HG02884 (cell line): ENCODE measurements around the gene PCDH1.

Experiments
- ATAC-seq: cut with Tn5 transposase; IDR thresholded peaks from one replicate; pipeline ENCODE4 v1.9.1; 2021; ENCODE audit warnings: mild to moderate bottlenecking, moderate library complexity; ENCODE audit not compliant: unreplicated experiment

Gene PCDH1

DNA sequence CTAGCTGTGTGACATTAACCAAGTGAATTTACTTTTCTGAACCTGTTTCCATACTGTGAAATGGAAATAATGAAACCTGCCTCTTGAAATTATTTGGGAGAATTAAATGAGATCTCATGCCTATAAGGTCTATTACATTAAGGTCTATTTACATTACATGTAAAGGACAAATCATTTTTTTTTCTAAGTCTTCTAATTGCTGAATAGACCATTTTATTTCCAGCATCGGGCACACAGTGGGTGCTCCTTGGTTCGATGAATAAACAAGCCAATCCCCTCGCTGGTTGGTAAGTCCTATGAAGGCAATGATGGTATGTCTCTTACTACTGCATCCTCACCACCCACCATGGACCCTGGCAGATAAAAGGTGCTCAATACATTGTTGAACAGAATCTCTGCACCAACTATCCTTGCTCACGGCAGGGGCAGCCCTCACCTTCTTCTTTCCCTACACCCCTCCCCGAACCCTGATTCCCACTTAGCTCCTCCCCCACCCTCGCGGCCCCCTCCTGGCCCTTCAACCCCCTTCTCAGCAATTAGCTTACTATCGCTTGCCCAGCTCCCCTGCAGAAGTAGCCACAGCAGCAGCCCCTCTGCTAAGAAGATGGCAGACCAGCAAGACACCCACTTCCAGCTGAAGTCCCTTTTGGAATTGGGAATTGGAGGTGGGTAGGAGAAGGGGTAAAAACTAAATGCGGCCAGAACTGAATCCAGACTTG is 3.0 kb downstream of the PCDH1 start:
- ATAC-seq, result no peak

DNA sequence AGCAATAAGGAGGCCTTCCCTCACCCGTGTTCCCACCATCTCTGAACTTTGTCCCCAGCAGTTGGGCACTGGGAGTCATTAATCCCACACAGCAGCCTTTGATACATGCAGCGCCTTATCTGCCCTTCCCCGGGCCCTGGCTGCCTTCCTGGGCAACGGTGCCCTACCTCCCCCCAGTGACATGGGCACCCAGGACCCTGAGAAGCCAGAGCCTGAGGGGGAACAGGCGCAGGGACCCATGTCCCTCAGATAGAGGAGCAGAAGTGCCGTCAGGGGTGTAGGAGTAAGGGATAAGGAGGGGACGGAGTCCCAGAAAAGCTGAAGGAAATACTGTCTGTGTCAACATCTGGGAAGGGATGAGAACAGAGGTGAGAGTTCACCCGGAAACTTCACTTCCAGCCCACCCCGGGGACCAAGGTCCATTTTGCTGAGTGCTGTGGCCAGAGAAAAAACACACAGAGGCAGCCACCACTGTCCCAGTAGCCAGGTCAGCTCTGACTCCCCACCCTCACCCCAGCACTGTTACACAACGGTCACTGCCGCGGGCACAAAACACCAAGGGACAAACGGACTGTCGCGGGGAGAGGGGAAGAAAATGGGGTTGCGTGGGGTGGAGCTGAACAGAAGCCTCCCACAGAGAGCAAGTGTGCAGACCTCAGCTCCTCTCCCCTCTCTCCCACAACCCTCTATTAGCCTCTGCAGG is 3.8 kb downstream of the PCDH1 start:
- no peak for ATAC-seq

DNA sequence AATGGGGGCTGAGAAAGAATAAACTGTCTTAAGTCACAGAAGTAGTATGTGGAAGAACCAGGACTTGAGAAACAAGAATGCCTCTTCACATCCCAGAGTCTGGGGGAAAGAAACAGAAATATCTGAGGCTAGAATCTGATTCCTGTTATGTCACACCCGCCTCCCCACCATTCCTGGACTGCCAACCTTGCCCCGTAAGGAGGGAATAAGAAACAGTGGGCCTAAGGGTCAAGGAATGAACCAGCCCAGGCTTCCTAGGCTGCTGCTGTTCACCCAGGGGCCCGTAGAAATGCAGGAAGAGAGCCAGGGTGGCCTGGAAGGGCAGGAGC is 4.3 kb downstream of the PCDH1 start:
- ATAC-seq, result no peak

DNA sequence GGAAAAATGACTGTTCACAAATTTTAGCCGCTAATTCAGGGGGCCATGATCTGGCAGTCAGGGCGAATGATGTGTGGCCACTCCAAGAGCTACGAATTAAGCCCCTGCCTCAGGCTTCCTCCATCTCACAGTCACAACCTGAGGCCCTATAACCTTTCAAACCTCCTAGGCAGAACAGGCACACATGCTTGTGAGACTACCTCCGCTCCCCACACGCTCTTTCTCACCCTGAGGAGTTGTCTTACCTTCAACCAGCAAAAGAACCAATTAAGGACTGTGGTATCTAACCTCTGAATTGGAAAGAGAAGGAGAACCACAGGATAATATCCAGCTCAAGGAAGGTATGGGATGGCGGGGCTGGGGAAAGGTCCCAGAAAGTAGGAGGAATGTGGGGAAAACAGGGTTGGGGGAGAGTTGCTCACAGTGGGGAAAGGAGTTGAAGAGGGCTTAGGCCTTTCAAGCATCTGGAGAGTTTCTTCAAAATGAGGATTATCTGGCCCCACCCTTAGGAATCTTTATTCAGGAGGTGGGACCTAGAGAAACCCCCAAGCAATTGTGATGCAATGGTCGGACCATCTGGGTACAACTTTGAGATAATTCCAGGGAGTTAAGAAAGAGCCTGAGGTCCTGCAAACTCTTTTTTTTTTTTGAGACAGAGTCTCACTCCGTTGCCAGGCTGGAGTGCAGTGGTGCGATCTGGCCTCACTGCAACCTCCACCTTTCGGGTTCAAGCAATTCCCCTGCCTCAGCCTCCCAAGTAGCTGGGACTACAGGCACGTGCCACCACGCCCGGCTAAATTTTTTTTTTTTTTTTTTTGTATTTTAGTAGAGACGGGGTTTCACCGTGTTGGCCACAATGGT is 5.5 kb downstream of the PCDH1 start:
- ATAC-seq, result no peak

DNA sequence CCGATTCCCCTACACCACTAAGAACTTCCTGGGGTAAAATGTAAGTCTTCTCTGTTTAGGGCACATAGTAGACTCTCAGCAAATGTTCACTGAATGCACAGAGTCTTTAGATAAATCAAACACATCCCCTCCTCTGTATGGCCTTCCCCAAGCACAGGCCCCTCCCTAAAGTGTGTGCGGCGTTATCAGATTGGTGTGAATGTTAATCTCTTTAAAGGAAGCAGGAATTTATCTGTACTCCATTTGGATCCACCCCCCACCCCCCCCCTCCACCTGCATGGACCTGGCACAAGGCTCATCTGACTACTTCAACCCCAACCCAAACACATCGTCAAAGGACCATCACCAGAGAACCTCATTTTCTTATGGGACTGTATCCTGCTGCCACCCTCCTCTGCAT is 6.3 kb downstream of the PCDH1 start:
- no peak for ATAC-seq

DNA sequence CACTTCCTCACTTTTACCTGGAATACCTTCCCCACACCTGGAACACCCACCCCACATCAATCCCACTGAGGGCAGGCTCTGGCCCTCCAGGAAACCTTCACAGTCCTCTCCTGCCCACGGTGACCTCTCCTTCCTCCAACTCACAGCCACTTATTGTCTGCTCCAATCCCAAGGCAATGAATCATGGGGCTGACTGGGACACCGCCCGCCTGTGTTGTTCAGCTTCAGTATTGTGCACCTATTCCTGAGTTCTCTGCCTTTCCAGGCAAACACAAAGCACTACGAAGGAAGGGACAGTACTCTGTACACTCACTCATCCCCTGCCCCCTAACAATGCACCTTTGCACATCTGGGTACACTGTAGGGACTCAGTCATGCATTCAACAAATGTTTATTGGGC is 7.3 kb downstream of the PCDH1 start:
- ATAC-seq, result no peak

DNA sequence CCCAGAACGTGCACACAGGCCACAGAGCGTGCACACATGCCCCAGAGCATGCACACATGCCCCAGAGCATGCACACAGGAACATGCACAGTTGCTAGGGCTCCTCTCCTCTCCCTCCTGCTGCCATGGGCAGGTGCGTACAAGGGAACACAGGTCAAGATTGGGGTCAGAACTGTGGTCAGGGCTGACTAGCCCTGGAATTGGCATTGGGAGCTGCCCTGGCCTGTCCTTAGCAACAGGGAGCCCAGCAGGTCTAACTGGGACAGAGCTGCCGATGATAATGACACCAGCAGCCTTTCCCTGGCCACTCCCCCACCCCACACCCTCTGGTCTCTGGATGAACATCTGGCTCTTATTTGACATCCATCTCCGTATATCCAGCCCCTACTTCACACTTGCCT is 8.0 kb downstream of the PCDH1 start:
- no peak for ATAC-seq

DNA sequence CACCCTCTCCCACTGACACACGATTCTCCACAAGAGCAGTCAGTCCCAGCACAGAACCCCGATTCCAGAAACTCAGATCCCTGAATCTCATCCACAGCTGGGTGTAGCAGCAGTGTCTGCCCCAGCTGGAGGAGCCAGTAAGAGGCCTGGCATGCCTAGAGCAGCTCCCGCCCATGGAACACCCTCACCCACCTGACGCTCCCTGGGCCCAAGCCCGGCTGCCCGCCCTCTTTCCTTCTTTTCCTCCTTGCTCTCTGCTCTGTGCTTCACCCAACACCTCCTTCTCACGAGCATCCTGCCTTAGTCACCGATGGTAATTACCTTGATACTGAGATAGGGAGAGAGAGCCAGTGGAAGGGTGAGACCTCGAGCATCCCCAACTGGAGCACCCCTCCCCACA is 8.7 kb downstream of the PCDH1 start:
- no peak for ATAC-seq

DNA sequence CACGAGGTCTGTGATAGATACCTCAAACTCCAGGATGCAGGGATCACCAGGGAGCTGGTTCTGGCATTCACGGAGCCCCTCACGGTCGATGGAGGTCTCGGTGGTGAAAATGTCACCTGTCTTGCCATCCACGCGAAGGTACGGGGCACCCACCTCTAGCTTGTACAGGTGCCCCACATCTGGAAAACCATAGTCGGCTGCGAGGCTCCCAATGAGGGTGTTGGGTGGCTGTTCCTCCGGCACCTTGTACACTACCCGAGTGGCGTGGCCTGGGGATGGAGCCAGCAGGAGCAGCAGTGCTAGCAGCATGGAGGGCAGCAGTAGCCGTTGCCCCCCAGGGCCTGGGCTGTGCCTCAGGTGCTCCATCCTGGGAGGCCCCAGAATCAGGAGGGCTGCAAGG is 9.2 kb downstream of the PCDH1 start:
- ATAC-seq, result no peak

DNA sequence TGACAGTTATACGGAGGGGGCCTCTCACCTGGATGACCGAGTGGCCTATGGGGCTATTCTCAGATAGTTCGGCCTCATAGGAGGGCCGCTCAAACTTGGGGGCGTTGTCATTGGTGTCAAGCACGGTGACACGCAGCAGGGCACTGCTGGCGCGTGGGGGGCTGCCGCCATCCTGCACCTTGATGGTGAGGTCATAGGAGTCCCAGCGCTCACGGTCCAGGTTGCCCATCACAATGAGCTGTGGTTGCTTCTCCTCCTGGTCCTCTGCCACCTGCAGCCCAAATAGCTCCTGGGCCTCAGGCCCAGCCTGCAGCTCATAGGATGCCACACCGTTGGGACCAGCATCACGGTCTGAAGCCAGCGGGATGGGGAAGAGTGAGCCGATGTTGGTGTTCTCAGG is 9.7 kb downstream of the PCDH1 start:
- no peak for ATAC-seq

DNA sequence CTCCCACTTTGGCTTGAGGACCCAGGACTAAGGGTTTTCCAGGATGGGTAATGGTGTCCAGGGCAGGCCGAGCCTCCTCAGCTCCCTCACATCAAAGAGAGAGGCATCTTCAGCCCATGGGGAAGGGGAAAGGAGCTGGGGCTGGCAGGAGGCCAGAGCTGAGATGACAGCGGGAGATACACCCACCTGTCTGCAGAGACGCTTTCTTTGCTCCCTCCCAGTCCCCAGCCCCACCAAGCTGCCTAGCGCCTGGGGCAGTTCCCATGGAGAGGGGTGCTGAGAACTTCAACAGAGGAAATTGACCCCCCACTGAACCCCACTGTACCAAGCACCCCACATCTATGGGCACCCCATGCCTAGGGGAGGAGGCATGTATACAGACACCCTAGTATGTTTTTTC is 10.6 kb downstream of the PCDH1 start:
- no peak for ATAC-seq

DNA sequence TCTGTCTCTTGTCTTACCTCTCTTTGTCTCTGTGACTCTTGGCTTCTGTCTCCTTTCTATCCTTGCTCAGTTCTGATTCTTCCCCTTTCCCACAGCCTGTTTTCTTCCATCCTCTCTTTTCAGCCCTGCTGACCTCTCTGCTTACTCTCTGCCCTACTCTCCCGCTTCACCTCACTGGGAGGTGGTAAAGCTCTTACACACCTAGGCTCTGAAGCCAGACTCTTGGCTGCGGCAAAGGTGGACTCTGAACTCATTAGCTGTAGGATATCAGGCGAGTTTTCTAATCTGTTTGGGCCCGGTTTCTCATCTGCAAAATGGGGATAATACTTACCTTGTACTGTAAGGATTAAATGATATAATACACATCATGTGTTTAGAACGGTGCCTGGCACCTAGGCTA is 11.1 kb downstream of the PCDH1 start:
- ATAC-seq, result no peak

DNA sequence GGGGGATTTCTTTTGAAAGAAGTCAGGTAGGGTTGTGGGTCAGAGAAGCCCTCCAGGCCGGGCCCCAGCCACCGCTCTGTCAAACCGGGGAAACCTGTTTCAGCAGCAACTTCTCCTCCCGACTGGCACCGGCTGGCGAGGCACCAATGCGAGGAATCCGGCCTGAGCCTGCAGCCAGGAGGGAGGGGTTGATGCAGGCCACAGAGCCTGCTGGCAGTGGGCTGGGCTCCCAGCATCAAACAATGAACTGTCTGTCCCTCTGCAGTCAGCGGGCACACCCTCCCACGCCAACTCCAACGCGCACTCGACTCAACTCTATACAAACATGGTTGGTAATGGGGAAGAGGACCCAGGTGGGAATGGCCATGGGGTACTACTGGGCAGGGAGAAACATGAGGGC is 12.1 kb downstream of the PCDH1 start:
- ATAC-seq, result no peak

DNA sequence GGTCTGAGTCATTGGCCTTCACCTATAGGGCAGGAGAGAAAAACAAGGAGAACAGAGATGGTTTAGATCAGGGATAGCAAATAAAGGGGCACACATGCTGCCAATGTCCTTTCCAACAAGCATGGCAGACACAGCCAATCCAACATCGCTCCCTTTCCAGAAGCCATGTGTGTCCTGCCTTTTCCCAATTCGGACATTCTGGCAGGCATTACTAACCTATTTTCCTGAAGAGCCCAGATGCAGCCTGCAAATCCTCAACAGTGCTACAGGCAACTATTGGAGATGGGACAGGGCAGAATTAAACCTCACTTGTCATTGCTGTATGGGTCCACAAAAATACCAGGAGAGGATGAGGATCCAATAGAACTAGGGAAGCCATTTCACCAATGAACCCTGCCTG is 12.8 kb downstream of the PCDH1 start:
- ATAC-seq, result no peak

DNA sequence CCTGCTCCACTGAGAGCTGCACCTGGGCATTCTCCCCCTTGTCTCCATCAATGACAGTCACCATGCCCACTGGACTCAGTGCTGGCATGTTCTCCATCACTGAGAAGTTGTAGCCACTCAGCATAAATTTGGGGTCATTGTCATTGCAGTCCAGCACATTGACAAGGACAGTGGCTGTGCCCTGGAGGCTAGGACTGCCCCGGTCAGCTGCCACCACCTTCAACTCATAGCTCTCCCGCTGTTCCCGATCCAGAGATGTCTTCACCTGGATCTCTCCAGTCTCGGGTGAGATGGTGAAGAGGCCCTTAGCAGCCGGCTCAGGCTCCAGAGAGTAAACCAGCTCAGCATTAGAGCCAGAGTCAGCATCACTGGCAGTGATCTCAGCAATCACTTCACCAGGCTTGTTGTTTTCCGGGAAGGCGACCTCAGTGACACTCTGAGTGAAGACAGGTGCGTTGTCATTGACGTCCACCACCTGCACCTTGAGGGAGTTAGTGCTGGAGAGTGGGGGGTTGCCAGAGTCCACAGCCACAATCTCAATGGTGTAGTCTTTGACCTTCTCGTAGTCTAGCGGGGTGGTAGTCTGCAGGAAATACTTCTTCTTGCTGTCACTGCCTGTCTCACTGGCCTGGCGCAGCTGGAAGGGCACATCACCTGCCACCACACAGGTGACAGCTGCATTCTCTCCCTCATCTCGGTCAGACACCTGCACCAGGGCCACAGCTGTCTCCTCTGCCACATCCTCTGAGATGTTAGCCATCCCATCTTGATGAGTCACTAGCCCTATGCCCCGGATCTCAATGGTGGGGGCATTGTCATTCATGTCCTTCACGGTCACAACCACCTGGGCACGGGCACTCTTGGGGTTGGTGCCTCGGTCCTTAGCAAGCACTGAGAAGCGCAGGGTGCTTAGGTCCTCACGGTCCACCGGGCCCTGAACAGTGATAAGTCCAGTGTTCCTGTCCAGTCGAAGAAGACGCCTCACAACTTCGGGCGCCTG is 13.5 kb downstream of the PCDH1 start:
- ATAC-seq, result no peak

DNA sequence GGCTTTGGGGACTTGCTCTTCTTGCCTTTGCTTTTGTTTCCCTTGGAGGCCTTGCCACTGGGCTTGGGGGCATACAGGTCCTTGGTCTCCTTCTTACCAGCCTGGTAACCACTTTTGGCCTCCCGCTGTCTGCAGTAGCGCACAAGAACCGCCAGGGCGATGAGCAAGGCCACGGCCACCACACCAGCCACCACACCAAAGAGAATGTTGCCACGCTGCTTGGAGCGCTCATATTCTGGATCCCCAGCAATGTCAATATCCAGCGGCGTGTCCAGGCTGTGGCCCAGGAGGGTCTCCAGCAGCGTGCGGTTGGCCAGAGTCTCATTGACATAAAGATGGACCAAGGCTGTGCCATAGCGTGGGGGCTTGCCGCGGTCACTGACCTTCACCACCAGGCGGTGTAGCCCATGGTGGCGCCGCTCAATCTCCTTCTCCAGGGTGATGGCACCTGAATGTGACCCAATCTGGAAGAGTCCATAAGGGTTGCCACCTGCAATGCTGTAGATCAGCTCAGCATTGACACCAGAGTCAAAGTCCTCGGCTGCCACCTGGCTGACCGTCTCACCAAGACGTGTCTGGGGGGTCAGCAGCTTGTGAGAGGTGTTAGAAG is 14.5 kb downstream of the PCDH1 start:
- ATAC-seq, result no peak

DNA sequence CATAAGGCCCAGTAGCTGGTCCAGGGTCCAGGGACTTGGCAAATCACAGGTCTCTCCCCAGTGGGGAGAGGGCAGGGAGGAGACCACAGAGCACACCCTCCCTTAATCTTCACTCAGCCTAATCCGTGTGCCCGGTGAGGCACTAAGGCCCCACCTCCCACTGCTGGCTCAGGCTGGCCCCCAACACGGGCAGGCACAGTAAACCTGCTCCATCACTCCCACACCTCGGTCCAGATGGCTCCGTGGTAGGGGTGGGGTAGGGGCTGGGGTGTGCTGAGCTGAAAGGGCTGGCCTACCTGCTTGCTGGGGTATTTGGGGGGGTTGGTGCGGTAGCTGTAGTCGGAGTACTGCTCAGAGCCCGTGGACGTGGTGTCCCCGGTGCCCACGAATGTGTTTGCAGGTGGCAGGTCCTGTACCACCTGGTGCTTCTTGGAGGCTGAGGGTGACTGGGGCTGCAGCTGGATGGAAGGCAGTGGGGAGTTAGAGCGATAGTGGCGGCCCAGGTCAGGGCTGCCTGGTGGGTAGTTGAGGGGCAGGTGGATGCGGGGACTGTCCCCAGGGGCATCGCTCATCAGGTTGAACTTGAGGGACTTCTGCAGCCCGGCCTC is 15.2 kb downstream of the PCDH1 start:
- no peak for ATAC-seq

DNA sequence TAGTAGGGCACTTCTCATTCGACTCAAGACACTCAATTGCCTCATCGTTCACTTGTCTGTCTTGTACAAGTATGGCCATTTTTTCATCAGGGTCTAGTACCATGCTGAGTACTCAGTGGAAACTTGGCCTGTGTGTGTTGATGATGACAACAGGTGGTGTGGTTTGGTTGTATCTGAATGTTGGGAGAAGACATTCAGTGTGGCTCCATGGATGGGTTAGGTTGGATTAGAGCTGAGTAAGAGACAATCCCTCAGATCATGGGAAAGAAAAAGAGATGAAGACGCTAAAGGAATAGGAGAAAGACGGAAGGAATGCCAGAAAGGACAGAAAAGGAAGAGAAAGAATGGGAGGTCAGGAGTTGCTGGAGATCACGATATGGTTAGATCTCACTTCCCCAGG is 17.0 kb downstream of the PCDH1 start:
- ATAC-seq, result no peak

DNA sequence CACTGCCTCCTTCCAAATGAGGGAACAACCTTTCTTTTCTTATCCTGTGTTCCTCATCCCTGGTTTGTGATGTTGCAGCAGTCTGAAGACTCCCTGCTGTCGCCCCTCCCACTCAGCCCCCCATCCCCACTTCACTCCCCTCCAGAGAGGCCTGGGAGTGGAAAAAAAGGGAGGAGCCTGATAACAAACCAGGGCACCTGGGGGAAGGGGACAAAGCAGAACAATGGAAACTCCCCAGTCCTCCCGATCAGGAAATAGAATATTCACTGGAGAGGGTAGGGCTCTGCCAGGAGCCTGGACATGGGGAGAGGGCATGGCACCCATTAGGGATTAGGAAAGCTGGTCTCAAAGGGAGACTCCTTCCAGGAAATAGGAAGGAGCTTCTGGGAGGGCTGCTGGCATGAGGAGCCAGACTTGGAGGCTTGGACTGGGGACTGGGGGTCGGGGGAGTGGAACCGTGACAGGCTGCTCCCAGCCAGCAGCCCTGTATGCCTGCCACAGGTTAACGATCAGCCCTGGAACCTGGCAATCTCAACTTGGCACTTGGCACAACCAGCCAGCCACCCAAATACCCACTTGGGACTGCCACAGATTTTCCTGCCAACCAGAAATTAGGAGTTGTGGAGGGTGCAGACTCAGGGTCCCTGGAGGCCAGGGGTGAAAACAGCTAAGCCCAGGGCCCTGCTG is 20.0 kb downstream of the PCDH1 start:
- no peak for ATAC-seq
